HEK293T (cell line): ENCODE results near the gene WDPCP.

Experiments
- CTCF ChIA-PET: fragments of 350-600 bp; formaldehyde crosslinking; extraction: SDS; loops from one replicate; lab custom pipeline; 2021; ENCODE audit warnings: antibody characterized with exemption, inconsistent platforms; lab: Yijun Ruan, JAX
- POLR2A ChIA-PET: fragments of 350-600 bp; formaldehyde crosslinking; extraction: SDS; loops from one replicate; lab custom pipeline; 2020; ENCODE audit warnings: antibody characterized with exemption, inconsistent platforms; lab: Yijun Ruan, JAX
- DNase-seq: peaks from one replicate; pipeline ENCODE4 v3.0.0; 2012; ENCODE audit warnings: mixed read lengths; ENCODE audit errors: extremely low spot score
- ARNT ChIP-seq: fragments of 450-650 bp; IDR thresholded peaks from 2 replicates; pipeline ENCODE4 v1.6.1; 2017; ENCODE audit warnings: mild to moderate bottlenecking
- BHLHE40 ChIP-seq: fragments of 450-650 bp; IDR thresholded peaks from 2 replicates; pipeline ENCODE4 v1.6.1; 2016; ENCODE audit warnings: mild to moderate bottlenecking, moderate library complexity, borderline replicate concordance
- CTBP1 ChIP-seq: fragments of 450-650 bp; IDR thresholded peaks from 2 replicates; pipeline ENCODE4 v1.6.1; 2016; ENCODE audit warnings: borderline replicate concordance
- ELF4 ChIP-seq: fragments of 450-650 bp; IDR thresholded peaks from 2 replicates; pipeline ENCODE4 v1.6.1; 2017; ENCODE audit warnings: antibody characterized with exemption
- FOXA1 ChIP-seq: fragments of 450-650 bp; IDR thresholded peaks from 2 replicates; pipeline ENCODE4 v1.6.1; 2016; ENCODE audit warnings: mild to moderate bottlenecking
- FOXK2 ChIP-seq: fragments of 450-650 bp; IDR thresholded peaks from 2 replicates; pipeline ENCODE4 v1.6.1; 2016; ENCODE audit warnings: mild to moderate bottlenecking
- FOXM1 ChIP-seq: fragments of 450-650 bp; IDR thresholded peaks from 2 replicates; pipeline ENCODE4 v1.6.1; 2017; ENCODE audit warnings: mild to moderate bottlenecking, borderline replicate concordance
- HDGF ChIP-seq: fragments of 450-650 bp; IDR thresholded peaks from 2 replicates; pipeline ENCODE4 v1.6.1; 2017; ENCODE audit warnings: antibody characterized with exemption, borderline replicate concordance
- L3MBTL2 ChIP-seq: fragments of 450-650 bp; conservative IDR thresholded peaks from 2 replicates; pipeline ENCODE4 v1.6.1; 2016; ENCODE audit warnings: mild to moderate bottlenecking
- LEF1 ChIP-seq: fragments of 450-650 bp; IDR thresholded peaks from 2 replicates; pipeline ENCODE4 v1.6.1; 2017; ENCODE audit warnings: mild to moderate bottlenecking, borderline replicate concordance
- NFRKB ChIP-seq: fragments of 450-650 bp; IDR thresholded peaks from 2 replicates; pipeline ENCODE4 v1.6.1; 2016; ENCODE audit warnings: mild to moderate bottlenecking, moderate library complexity
- SP1 ChIP-seq: fragments of 450-650 bp; IDR thresholded peaks from 2 replicates; pipeline ENCODE4 v1.6.1; 2017
- SUZ12 ChIP-seq: fragments of 450-650 bp; IDR thresholded peaks from 2 replicates; pipeline ENCODE4 v1.6.1; 2016; ENCODE audit warnings: mild to moderate bottlenecking
- TARDBP ChIP-seq: fragments of 450-650 bp; IDR thresholded peaks from 2 replicates; pipeline ENCODE4 v1.6.1; 2016
- ZNF384 ChIP-seq: fragments of 450-650 bp; IDR thresholded peaks from 2 replicates; pipeline ENCODE4 v1.6.1; 2016
- TF ChIP-seq, protein P1 (sequence below): fragments of 450-650 bp; IDR thresholded peaks from 2 replicates; pipeline ENCODE4 v1.6.1; 2016

The WDPCP gene

DNA sequence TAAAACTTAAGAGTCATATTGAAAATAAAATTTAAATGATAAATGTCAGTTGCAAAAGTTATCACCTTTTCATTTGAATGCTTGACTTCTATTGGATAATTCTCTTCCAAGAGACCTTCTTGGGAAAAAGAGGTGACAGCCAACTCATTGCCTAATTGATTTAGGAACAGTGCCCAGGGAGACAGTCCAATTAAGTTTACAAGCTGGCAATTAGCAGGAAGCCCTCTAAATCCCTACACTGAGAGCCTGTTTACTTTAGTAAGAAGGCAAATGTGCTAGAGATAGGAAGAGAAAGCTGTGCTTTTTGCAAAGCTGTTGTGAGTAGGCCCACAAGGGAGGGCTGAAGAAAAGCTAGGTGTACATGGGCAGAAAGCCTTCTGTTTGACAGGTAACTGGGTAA is 189.1 kb downstream of the WDPCP start:
- ChIA-PET POLR2A (no interaction called here), CTCF (no interaction called here)
- TF ChIP-seq ZNF384 (no peak), L3MBTL2 (no peak), SUZ12 (no peak), LEF1 (no peak), FOXA1 (no peak), ELF4 (no peak), FOXM1 (no peak), ARNT (no peak), SP1 (no peak), CTBP1 (no peak)
- TF ChIP-seq, protein P1, sequence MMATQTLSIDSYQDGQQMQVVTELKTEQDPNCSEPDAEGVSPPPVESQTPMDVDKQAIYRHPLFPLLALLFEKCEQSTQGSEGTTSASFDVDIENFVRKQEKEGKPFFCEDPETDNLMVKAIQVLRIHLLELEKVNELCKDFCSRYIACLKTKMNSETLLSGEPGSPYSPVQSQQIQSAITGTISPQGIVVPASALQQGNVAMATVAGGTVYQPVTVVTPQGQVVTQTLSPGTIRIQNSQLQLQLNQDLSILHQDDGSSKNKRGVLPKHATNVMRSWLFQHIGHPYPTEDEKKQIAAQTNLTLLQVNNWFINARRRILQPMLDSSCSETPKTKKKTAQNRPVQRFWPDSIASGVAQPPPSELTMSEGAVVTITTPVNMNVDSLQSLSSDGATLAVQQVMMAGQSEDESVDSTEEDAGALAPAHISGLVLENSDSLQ: no peak
- no peak for DNase-seq

DNA sequence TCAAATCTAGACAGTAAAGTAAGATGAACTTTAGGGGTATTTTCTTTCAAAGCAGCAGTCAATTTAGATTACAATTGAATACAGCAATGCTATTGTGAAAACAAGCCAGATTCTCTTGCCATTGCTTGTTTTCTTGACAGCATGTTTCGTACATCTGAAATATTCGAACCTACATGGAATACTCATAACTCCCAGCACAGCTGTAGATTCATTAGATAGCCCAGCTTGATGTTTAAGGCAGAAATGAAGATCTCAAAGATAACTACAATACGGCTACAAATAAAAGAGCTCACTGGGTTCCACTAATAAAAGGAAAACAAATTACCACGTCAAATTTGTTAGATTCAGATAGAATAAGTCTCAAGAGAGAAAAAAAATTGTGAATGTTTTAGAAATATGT is 208.8 kb downstream of the WDPCP start:
- POLR2A ChIA-PET: no interaction called here
- no peak for DNase-seq
- CTCF ChIA-PET: no interaction called here
- TF ChIP-seq NFRKB: no peak

DNA sequence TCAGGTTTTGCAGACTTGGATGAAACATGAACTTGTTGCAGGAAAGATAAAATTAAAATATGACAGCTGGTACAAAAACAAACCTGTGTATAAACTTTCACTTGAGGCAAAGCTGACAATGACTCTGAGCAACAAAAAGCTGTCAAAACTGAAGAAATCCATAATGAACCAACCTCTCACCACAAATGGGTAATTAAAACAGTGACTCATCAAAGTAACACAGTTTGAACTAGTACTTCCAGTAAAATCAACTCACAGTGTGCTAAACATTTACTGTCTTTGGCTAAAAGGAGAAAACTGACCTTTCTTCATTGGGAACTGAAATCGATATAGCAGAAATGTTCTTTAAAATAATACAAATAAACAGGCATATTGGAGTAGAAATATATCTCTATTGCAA is 209.7 kb downstream of the WDPCP start:
- ChIA-PET POLR2A (no interaction called here), CTCF (no interaction called here)
- TF ChIP-seq FOXK2: no peak
- no peak for TF ChIP-seq ARNT
- no peak for TF ChIP-seq FOXM1
- TF ChIP-seq FOXA1: no peak
- TF ChIP-seq SUZ12: no peak
- TF ChIP-seq NFRKB: no peak
- TF ChIP-seq TARDBP: no peak
- TF ChIP-seq HDGF: no peak
- TF ChIP-seq, protein P1: no peak
- TF ChIP-seq L3MBTL2: no peak
- TF ChIP-seq SP1: no peak
- no peak for TF ChIP-seq BHLHE40
- TF ChIP-seq ELF4: no peak
- TF ChIP-seq CTBP1: no peak
- no peak for TF ChIP-seq LEF1
- no peak for TF ChIP-seq ZNF384
- DNase-seq: no peak

GRCh38 chr2:63374341-63374740 is 213.9 kb downstream of the WDPCP start:
- ChIA-PET CTCF (no interaction called here), POLR2A (no interaction called here)
- no peak for TF ChIP-seq ELF4
- no peak for TF ChIP-seq ZNF384
- no peak for TF ChIP-seq FOXM1
- no peak for TF ChIP-seq TARDBP
- TF ChIP-seq SUZ12: no peak
- TF ChIP-seq ARNT: no peak
- TF ChIP-seq LEF1: no peak
- no peak for TF ChIP-seq SP1
- TF ChIP-seq L3MBTL2: no peak
- TF ChIP-seq CTBP1: no peak
- TF ChIP-seq BHLHE40: no peak
- DNase-seq: no peak

DNA sequence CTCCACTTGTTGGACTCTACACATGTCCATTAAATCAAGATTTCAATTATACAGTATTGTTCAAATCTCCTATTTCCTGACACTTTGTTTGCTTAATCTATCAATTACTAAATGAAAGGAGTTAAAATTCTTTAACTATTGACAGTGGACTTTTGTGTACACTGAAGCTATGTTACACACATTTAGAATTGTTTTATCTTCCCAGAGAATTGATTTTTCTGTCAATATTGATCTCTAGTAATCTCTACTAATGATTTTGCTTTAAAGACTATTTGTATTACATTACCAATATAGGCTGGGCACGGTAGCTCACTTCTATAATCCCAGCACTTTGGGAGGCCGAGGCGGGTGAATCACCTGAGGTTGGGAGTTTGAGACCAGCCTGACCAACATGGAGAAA is 215.7 kb downstream of the WDPCP start:
- ChIA-PET CTCF (no interaction called here), POLR2A (no interaction called here)
- DNase-seq: no peak
- TF ChIP-seq FOXA1 (no peak), LEF1 (no peak), BHLHE40 (no peak), NFRKB (no peak), CTBP1 (no peak), TARDBP (no peak), SP1 (no peak), L3MBTL2 (no peak), ELF4 (no peak)
- TF ChIP-seq, protein P1: no peak

GRCh38 chr2:63369146-63369545 is 219.1 kb downstream of the WDPCP start:
- ChIA-PET CTCF (no interaction called here), POLR2A (no interaction called here)
- TF ChIP-seq TARDBP (no peak), HDGF (no peak), ARNT (no peak), ELF4 (no peak), L3MBTL2 (no peak), BHLHE40 (no peak), ZNF384 (no peak), FOXK2 (no peak), SP1 (no peak), FOXA1 (no peak), SUZ12 (no peak), FOXM1 (no peak)
- TF ChIP-seq, protein P1: no peak
- no peak for DNase-seq
